SU-DHL-6 (cell line): ENCODE data around the gene FFAR1.

Source experiments
- EZH2phosphoT487 ChIP-seq: fragments of 200-600 bp; sonication (generic), shearing (Covaris generic); conservative IDR thresholded peaks from 2 replicates; pipeline ENCODE4 v1.6.1; 2018; ENCODE audit warnings: mild to moderate bottlenecking, antibody characterized with exemption, low read length, moderate library complexity, mixed read lengths
- TF ChIP-seq, protein P1 (sequence below): fragments of 200-600 bp; sonication (generic); IDR thresholded peaks from one replicate; pipeline ENCODE4 v1.5.1; 2017; ENCODE audit warnings: antibody characterized with exemption, mild to moderate bottlenecking, low read length, moderate library complexity; ENCODE audit not compliant: insufficient read depth, poor library complexity, severe bottlenecking

- TF ChIP-seq, protein P1, sequence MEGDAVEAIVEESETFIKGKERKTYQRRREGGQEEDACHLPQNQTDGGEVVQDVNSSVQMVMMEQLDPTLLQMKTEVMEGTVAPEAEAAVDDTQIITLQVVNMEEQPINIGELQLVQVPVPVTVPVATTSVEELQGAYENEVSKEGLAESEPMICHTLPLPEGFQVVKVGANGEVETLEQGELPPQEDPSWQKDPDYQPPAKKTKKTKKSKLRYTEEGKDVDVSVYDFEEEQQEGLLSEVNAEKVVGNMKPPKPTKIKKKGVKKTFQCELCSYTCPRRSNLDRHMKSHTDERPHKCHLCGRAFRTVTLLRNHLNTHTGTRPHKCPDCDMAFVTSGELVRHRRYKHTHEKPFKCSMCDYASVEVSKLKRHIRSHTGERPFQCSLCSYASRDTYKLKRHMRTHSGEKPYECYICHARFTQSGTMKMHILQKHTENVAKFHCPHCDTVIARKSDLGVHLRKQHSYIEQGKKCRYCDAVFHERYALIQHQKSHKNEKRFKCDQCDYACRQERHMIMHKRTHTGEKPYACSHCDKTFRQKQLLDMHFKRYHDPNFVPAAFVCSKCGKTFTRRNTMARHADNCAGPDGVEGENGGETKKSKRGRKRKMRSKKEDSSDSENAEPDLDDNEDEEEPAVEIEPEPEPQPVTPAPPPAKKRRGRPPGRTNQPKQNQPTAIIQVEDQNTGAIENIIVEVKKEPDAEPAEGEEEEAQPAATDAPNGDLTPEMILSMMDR, result no peak
- TF ChIP-seq EZH2phosphoT487, result no peak
Observed at GRCh38 chr19:35322014-35322413, 25.7 kb upstream of the FFAR1 start.
